Measurements from ENCODE around the gene COL4A1.

- TF ChIP-seq CTCF (IDR thresholded peaks at IDR 0.05) (no peak), POLR2AphosphoS5 (IDR thresholded peaks at IDR 0.05; ENCODE audit: insufficient read depth in 1 of 2, low read depth in 1 of 2) (peak in 1 of 2 donors; percentile 51)
These were observed 90.4 kb downstream of the COL4A1 start for GRCh38 chr13:110216398-110217041.

Data from vagina (tissue), 2 donors.